ENCODE data around the gene WNT9B.

GRCh38 chr17:46917041-46917440, 65.7 kb downstream of the WNT9B start:
- TF ChIP-seq CTCF (conservative IDR thresholded peaks at IDR 0.05; ENCODE audit: low read depth, low read length), result no peak
- no peak for TF ChIP-seq EZH2 (IDR thresholded peaks at IDR 0.05; ENCODE audit: borderline replicate concordance, low read depth, low read length, poor library complexity, severe bottlenecking)

Data from A673 (cell line).